Activated CD8-positive, alpha-beta memory T cell treated with anti-CD3 and anti-CD28 coated beads, Interleukin-2, amount 10 ng/mL, durations not matched to agents 7 days and 5 days (primary cell): Measurements from ENCODE around the gene R3HCC1L. TPM values are rescaled to one million over a fixed set of nuclear protein-coding genes. Genes with fewer than 3 reads are reported as not detected.

ENCODE experiments used
- ATAC-seq: fragments of 150-1000 bp; cut with Tn5 transposase; one replicate; pipeline ENCODE4 v1.10.0; 2021; ENCODE audit warnings: moderate library complexity
- CTCF ChIA-PET: fragments of 350-600 bp; sonication (Branson Sonifier 250); formaldehyde crosslinking; loops from one replicate; lab custom pipeline; 2021; ENCODE audit warnings: antibody characterized with exemption; lab: Charles Lee
- DNase-seq: peaks from one replicate; pipeline ENCODE4 v3.0.0-alpha.2; 2020
- H3K27ac Mint-ChIP-seq: one replicate; pipeline ENCODE4 v1.8.0; 2021; ENCODE audit warnings: mild to moderate bottlenecking, mixed read lengths
- H3K27me3 Mint-ChIP-seq: one replicate; pipeline ENCODE4 v1.8.0; 2021; ENCODE audit warnings: mixed read lengths
- H3K36me3 Mint-ChIP-seq: one replicate; pipeline ENCODE4 v1.8.0; 2021; ENCODE audit warnings: mild to moderate bottlenecking, mixed read lengths
- H3K4me1 Mint-ChIP-seq: one replicate; pipeline ENCODE4 v1.8.0; 2021; ENCODE audit warnings: mixed read lengths
- H3K4me3 Mint-ChIP-seq: one replicate; pipeline ENCODE4 v1.8.0; 2021; ENCODE audit warnings: mild to moderate bottlenecking, moderate library complexity, mixed read lengths
- H3K9me3 Mint-ChIP-seq: one replicate; pipeline ENCODE4 v1.8.0; 2022; ENCODE audit warnings: low read depth, mixed read lengths
- total RNA-seq, 2 experiments: library from RNA; stranded (reverse); gene quantifications; one replicate each; pipeline ENCODE4 v1.2.3, GENCODE V29; 2021

R3HCC1L gene
- total RNA-seq, 2 experiments from 2014 or later: 17.4 to 19.1 TPM

DNA sequence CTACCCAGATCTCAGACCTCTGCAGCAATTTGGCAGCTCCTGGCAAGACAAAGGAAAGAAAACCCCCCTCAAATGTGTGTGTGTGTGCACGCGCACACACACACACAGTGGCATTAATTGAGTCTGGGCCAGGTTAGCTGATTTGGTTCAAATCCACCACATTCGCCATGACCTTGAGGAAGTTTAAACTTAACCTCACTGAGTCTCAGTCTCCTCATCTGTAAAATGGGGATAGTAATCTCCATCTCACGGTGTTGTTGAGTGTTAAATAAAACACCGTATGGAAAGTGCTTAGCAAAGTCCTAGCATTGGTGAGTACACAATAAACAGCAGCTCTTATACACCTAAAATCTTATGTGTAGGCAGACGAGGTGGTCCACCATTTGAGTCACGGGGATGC lies 128.6 kb downstream of the R3HCC1L start:
- ATAC-seq (no peak), DNase-seq (no peak)
- Mint-ChIP-seq H3K4me3 (no peak overlapping the region), H3K9me3 (no peaks in the 10 kb centered on the region), H3K36me3 (no peaks in the 10 kb centered on the region), H3K27ac (no peak overlapping the region), H3K27me3 (peaks cover 14% of the 10 kb centered on the region), H3K4me1 (no peaks in the 10 kb centered on the region)
- CTCF ChIA-PET: interaction anchor here (0.7 to 1.2 kb wide), 2 partner anchors 9 to 63 kb away, joined by 3 to 4 read pairs; no protein-coding TSS in a partner anchor

DNA sequence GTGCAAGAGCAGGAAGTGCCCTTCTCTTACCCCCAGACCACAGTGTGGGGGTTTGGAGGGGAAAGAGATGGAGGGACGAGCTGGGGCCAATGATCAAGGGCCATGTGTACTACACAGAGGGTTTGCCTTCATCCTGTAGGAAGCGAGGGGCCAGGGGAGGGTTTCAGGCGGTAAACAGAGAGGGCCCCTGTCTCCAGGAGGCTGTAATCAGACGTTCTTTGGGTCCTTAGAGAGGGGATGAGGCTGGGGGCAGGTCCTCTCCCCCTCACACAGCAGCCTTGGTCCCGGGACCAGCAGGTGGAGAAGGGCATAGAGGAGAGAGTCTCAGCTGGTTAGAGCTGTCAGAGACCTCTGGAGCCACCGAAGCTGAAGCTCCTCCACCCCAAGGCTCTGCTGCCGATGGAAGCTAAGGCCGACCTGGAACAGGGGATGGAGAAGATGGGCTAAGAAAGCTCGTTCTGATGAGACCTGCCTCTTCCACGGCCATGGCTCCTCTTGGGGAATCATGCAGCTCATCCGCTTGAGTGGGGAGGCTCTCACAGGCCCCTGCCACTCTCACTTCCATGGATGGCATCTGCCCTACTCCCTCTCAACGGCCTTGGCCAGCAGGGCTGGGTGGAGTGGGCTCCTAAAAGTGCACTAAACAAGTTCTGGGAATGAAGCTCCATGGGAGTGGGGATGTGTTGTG lies 130.1 kb downstream of the R3HCC1L start:
- ATAC-seq (no peak), DNase-seq (no peak)
- H3K27me3 Mint-ChIP-seq: peaks cover 26% of the 10 kb centered on the region
- no peak overlapping the region for H3K4me3 Mint-ChIP-seq
- CTCF ChIA-PET: interaction anchor here (0.9 kb wide), 1 partner anchor 67 kb away, joined by 3 read pairs; no protein-coding TSS in a partner anchor
- H3K9me3 Mint-ChIP-seq: no peaks in the 10 kb centered on the region
- H3K27ac Mint-ChIP-seq: no peak overlapping the region
- H3K36me3 Mint-ChIP-seq: no peaks in the 10 kb centered on the region
- H3K4me1 Mint-ChIP-seq: no peaks in the 10 kb centered on the region

DNA sequence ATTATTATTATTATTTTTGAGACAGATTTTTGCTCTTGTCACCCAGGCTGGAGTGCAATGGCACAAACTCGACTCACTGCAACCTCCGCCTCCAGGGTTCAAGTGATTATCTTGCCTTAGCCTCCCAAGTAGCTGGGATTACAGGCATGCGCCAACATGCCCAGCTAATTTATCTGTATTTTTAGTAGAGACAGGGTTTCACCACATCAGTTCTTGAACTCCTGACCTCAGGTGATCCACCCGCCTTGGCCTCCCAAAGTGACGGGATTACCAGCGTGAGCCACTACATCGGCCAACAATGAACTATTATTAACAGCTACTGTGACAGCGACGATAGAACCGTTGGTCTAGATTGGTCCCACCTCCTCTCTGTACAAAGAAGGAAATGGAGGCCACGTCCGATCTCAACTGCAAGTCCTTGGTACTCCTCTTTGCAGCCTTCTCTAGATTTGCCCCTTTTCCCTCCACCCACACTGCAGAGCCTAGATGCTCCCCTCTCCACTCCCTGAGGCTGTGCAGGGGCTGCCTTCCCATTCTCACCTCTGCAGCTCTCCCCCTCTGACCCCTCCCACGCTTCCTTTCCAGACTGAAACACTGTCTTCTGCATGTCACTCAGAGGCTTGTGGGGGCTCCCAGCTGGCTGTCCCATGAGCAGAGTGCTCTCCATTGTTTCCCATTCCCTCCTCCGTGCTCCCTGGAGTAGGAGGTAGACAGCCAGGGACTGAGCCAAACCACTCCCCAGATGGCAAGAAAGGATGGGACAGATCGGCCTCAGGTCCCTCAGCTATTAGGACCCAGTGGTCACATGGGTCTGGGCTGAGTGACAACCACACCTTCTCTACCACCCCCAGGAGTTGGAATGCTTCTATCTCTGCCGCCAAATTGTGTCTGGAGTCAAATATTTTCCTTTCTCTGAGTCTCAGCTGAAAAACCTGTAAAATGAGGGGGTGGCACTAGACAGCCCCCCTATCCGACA lies 131.2 kb downstream of the R3HCC1L start:
- H3K27me3 Mint-ChIP-seq: peaks cover 31% of the 10 kb centered on the region
- no peak overlapping the region for H3K27ac Mint-ChIP-seq
- H3K4me1 Mint-ChIP-seq: no peaks in the 10 kb centered on the region
- H3K4me3 Mint-ChIP-seq: no peak overlapping the region
- H3K36me3 Mint-ChIP-seq: no peaks in the 10 kb centered on the region
- CTCF ChIA-PET: interaction anchor here (0.9 kb wide), 1 partner anchor 66 kb away, joined by 3 read pairs; no protein-coding TSS in a partner anchor
- DNase-seq (no peak), ATAC-seq (no peak)
- no peaks in the 10 kb centered on the region for H3K9me3 Mint-ChIP-seq

DNA sequence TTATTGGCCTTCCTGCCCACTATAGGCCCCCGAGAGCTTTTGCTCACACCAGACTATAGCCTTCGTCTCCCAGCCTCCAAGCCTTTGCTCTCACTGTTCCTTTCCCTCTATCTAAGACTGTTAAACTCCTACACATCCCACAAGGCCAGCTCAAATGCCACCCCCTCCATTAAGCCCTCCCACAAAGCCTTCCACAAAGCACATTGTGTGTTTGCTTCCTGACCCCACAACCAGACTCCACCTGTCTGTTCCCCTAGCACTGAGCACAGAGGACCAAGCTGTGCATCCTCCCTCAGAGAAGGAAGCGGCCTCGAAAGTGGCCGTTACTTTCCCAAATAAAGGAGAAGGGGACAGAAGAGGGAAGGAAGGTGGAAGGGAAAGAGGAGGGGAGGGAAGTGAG lies 132.2 kb downstream of the R3HCC1L start:
- ATAC-seq (no peak), DNase-seq (no peak)
- CTCF ChIA-PET: no interaction called here
- no peak overlapping the region for H3K27ac Mint-ChIP-seq
- H3K36me3 Mint-ChIP-seq: no peaks in the 10 kb centered on the region
- peaks cover 38% of the 10 kb centered on the region for H3K27me3 Mint-ChIP-seq
- no peaks in the 10 kb centered on the region for H3K9me3 Mint-ChIP-seq
- no peak overlapping the region for H3K4me3 Mint-ChIP-seq
- H3K4me1 Mint-ChIP-seq: no peaks in the 10 kb centered on the region

DNA sequence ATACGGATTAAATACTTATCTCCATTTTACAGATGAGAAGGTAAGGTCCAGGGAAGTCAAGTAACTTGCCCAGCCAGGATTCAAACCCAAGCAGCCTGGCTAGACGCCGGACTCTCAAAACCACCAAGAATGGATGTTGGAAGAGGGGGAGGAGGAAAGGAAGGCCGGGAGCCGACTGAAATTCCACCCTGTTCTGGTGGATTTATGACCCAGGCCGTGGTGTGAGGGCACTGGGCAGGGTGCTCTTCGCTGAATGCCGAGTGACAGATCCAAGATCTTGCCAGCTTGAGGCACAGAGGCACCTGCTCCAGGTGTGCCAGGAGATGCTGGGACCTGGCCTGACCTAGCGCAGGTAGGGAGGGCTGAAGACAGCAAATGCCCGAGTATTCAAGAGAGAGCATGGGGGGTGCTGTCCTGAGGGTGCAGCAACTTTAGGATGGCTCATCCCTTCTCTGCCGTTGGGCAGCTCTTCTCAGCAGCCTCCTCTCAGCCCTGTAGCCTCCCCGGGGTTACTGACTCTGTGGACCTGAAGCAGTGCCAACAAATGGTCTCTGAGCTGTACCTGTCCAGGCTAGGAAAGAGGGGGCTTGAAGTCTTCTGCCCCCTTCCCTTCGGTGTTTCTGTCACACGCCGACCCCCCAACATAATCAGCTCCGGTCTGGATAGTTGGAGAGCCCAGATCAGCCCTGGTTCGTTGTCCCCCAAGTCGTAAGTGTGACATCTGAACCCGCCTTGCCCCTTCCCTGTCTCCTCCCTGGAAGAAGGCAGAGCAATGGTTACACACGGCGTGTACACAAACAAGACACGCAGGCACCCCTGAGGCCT lies 132.8 kb downstream of the R3HCC1L start:
- ATAC-seq (no peak), DNase-seq (no peak)
- no peak overlapping the region for H3K4me3 Mint-ChIP-seq
- H3K27ac Mint-ChIP-seq: no peak overlapping the region
- peaks cover 39% of the 10 kb centered on the region for H3K27me3 Mint-ChIP-seq
- H3K36me3 Mint-ChIP-seq: no peaks in the 10 kb centered on the region
- no peaks in the 10 kb centered on the region for H3K9me3 Mint-ChIP-seq
- CTCF ChIA-PET: no interaction called here
- no peaks in the 10 kb centered on the region for H3K4me1 Mint-ChIP-seq

DNA sequence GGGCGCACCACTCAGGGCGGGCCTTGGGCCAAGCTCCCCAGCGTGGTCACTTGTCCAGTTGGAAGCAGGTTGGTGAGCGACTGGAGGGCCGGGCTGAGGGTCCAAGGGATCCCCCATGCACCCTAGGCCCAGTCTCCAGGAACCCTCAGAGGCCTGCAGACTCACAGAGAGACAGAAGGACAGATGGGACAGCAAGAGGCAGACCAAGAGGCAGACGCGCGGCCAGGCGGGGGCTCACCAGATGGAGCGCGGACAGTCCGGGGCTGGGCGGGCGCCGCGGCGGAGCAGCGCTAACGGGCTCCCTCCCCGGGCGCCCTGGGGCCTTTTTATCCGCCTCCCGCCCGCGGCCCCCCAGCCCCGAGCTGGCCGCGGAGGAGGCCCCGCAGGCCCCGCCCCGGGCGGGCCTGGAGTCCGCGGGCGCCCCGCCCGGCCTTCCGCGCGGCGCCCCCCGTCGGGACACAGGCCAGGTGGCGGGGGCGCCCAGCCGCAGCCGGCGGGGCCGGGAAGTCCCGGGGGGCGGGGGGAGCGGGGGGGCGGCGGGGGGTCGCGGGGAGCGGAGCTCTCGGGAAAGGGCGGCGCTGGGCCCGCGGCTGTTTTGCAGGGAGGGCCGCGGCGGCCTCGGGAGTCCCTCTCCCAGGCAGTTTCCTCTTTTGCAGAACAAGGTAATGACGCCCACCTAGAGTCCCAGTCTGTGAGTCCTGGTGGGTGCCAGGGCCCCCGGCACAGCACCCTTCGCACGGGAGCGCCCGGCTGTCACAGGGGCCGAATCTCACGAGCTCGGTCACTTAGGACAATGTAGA lies 133.6 kb downstream of the R3HCC1L start, which contains the start of gene LOXL4:
TSS of gene LOXL4 (minus strand) at position 301 of the 800 bp plus-strand sequence. CDS start 5,175 bp downstream, outside the sequence.
- peaks cover 39% of the 10 kb centered on the region for H3K27me3 Mint-ChIP-seq
- DNase-seq: no peak
- no peaks in the 10 kb centered on the region for H3K4me1 Mint-ChIP-seq
- CTCF ChIA-PET: interaction anchor here (0.6 kb wide), 1 partner anchor 510 kb away, joined by 3 read pairs; no protein-coding TSS in a partner anchor
- H3K27ac Mint-ChIP-seq: no peak within 1 kb of the TSS
- no peaks in the 10 kb centered on the region for H3K9me3 Mint-ChIP-seq
- ATAC-seq: peak; percentile 63
- H3K4me3 Mint-ChIP-seq: peak within 1 kb of the TSS; percentile 19
- no peaks in the 10 kb centered on the region for H3K36me3 Mint-ChIP-seq

DNA sequence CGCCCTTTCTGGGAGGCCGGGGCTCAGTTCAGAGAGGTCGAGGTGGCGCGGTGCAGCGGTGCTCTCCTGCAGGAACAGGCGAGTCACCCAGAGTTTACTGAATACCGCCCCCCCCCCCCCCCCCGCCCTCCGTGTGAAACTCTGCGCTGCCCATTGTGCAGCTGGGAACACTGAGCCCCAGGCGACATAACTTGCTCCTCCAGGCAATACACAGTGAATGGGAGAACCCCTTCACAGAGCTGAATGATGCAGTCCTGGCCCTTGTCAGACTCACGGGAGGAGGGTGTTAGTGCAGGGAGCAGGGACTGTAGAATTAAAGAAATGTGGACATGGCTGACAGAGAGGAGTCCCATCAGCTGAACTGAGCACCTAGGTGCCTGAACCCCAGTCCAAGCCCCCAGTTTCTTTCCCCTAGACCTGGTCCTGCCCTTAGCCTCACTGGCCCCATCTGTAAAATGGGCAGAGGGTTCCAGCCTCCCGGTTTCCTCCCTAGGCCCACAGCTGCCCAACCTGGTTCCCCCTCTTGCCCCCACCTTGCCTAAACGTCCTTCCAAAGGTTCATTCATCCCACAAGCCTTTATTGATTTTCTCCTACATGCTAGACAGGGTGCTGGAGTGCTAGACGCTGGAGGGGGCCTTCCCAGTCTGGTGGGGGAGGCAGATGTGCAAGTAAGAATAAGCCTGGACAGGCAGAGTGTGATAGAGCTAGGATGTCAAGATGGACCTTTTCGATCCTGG lies 134.4 kb downstream of the R3HCC1L start:
- H3K27me3 Mint-ChIP-seq: peaks cover 39% of the 10 kb centered on the region

DNA sequence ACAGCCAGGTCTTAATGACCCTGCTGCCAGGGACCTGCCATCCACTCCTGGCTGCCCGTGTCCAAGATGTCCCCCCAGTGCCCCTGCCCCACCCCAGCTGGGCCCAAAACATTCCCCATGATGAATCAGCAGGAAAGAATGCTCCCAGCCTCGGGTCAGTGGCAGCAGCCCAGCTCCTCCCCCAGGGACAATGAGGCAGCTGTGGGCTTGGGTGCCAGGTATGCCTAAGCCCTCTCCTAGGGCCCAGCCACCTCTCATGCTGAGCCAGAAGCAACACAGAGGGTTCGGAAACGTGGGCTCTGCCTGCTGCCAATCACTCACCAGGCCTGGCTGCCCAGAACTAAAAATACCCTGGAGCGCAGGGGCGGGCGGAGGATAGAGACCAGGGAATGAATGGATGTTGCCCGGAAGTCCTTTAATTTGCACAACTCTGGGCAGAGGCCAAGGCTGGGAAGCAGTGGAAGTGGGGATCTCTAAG lies 135.0 kb downstream of the R3HCC1L start:
- Mint-ChIP-seq H3K27ac (no peak overlapping the region), H3K27me3 (peaks cover 41% of the 10 kb centered on the region), H3K4me1 (no peaks in the 10 kb centered on the region), H3K36me3 (no peaks in the 10 kb centered on the region), H3K9me3 (no peaks in the 10 kb centered on the region), H3K4me3 (no peak overlapping the region)
- no peak for ATAC-seq
- CTCF ChIA-PET: no interaction called here
- DNase-seq: peak; percentile 32

More for the DNA sequence above, 134.4 kb downstream of the R3HCC1L start:
- Mint-ChIP-seq H3K36me3 (no peaks in the 10 kb centered on the region), H3K9me3 (no peaks in the 10 kb centered on the region), H3K4me1 (no peaks in the 10 kb centered on the region), H3K27ac (no peak overlapping the region), H3K4me3 (peak overlapping the region; percentile 19)
- CTCF ChIA-PET: interaction anchor here (0.6 kb wide), 1 partner anchor 511 kb away, joined by 3 read pairs; no protein-coding TSS in a partner anchor
- ATAC-seq: no peak
- DNase-seq: peak; percentile 38

DNA sequence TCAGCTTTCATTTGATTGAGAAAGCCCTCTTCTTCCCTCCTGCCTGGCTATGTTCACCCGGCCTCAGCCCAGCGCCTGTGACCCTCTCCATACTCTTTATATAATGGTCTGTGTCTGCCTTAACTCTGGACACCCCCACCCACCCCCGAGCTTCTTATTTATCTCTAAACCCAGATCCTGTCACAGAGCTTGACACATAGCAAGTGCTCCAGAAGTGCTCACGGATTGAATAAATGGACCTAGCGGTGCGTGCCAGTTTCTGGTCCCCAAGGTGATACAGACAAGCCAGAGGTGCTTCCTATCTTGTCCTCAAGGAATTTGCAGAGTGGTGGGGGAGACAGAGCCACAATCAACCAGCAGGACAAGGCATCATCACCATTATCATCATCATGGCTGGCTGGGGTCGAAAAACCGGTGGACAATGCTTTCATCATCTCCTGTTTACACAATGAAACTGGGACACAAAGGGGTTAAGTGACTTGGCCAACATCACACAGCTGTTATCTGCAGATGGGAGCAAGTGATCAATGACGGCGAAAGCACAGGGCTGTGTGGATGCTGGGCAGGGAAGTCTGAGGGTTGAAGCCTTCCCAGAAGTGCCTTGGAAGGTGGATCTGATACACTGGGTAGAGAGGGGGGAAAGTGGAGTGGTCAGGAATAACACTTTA lies 135.8 kb downstream of the R3HCC1L start:
- CTCF ChIA-PET: no interaction called here

DNA sequence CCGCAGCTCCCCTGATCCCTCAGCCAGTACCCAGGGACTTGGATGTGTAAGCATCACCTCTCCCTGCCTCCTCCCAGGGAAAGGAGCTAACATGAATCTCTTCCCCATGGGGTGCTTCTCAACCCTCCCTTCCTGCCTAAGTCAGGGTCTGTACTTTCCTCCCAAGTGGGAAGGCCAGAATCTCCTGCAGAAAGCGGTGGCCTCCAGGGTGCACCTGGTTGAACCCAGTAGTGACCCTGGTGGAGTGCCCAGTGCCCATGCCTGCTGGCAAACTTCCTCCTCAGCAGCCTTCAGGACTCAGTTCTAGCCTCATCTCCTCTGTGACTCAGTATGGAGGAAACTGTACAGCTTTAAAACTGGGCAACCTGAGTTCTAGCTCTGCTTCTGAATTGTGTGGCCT lies 136.3 kb downstream of the R3HCC1L start:
- DNase-seq (peak; percentile 38), ATAC-seq (no peak)
- Mint-ChIP-seq H3K4me1 (no peaks in the 10 kb centered on the region), H3K9me3 (no peaks in the 10 kb centered on the region), H3K36me3 (no peaks in the 10 kb centered on the region), H3K27me3 (peaks cover 43% of the 10 kb centered on the region), H3K27ac (no peak overlapping the region), H3K4me3 (no peak overlapping the region)
- CTCF ChIA-PET: no interaction called here

More for the DNA sequence above, 135.8 kb downstream of the R3HCC1L start:
- Mint-ChIP-seq H3K27me3 (peaks cover 43% of the 10 kb centered on the region), H3K36me3 (no peaks in the 10 kb centered on the region), H3K9me3 (no peaks in the 10 kb centered on the region), H3K27ac (no peak overlapping the region), H3K4me3 (no peak overlapping the region), H3K4me1 (no peaks in the 10 kb centered on the region)
- ATAC-seq (no peak), DNase-seq (no peak)

DNA sequence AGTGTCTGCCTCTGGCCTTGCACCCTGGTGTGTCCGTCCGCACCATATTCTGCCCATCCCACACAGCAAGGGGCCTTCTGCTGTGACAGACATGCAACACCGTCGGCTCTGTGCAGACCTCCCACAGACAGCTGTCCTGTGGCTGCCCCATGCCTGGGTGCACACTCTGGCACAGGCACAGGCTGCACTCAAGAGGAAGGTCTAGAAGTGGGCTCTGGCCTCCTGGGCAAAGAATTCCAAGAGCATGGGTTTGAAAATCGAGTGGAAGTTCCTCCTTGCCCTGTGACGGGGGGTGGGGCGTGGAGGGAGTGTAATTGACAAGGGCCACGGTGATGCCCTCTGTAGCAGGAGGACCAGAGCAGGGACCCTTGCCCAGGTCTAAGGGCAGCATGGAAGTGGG lies 137.8 kb downstream of the R3HCC1L start:
- Mint-ChIP-seq H3K4me3 (no peak overlapping the region), H3K4me1 (no peaks in the 10 kb centered on the region), H3K9me3 (no peaks in the 10 kb centered on the region), H3K36me3 (no peaks in the 10 kb centered on the region), H3K27ac (no peak overlapping the region), H3K27me3 (peaks cover 35% of the 10 kb centered on the region)
- no peak for ATAC-seq
- CTCF ChIA-PET: no interaction called here
- no peak for DNase-seq
